IPS-NIHi7 (cell line): ENCODE measurements around the gene HTD2.
"Not testable (repeated sequence)": the region's sequence is repeated elsewhere in the genome, so short reads cannot be mapped to it uniquely, and the experiment has no call there.

ENCODE experiments used
- DNase-seq: peaks from one replicate; pipeline ENCODE4 v3.0.0; 2012; ENCODE audit warnings: mixed read lengths; ENCODE audit errors: extremely low spot score

The HTD2 gene

DNA sequence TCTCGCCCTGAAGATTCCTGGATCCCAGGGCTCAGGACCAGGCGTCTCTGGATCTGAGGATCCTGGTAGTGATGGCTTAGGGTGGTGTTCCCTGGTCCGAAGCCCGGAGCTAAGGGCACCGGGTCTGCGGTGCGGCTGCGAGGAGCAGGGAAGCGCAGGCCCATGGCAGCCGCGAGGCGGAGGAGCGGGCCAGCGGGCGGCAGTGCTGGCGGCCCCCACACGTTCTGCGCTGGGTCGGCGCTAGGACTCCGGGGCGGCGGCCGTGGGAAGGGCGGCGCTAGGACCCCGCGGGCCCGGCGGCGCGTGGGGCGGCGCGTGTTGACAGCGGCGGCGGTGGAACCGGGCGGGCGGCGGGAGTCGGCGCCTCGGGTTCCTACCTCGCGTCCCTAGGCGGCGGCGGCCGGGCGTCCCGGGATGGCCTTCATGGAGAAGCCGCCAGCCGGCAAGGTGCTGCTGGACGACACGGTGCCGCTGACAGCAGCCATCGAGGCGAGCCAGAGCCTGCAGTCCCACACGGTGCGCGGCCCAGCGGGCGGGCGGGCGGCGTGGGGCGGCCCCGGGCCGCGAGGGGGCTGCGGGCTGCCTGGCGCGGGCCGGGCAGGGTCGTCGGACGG, 26.4 kb downstream of the HTD2 start, which contains the start of gene PXK:
TSS of gene PXK (plus strand) at position 318 of the 614 bp plus-strand sequence. CDS start at position 415, 97 bp downstream.
- DNase-seq = peak; percentile 82

DNA sequence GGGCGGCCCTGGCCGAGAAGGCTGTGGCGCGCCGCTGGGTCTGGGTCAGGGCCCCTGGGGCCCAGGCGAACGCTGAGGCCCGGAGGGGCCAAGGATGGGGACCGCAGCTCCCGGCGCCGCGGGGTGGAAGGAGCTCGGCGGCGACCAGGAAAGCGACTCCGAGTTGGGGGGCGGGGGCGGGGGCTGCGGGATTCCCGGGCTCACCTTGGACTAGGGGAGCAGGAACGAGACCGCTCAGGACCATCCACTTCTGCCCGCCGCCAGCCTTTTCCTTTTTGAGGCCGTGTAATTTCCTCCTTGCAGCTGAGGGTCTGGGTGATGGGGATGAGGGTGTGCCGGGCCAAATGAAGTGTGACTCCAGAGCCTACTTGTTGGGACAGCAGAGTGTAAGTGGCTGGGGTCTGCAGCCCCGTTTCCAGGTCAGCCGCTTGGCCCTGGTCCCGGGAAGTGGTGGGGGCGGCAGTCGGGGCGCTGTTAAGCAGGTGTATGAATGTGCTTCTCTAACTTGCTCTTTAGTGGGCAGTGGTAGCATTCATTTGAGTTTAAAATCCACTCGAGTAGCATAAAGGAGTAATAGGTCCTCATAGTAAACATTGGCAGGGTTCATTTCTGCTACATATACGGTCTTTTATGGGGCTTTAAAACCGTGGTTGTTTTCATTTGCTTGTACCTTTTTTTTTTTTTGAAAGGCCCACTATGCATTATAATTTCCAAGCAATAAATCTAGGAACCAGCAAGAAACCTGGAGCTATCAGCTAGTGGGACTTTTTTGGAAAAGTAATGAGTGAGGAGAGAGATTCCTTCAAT, 27.1 kb downstream of the HTD2 start:
- peak; percentile 60 for DNase-seq

DNA sequence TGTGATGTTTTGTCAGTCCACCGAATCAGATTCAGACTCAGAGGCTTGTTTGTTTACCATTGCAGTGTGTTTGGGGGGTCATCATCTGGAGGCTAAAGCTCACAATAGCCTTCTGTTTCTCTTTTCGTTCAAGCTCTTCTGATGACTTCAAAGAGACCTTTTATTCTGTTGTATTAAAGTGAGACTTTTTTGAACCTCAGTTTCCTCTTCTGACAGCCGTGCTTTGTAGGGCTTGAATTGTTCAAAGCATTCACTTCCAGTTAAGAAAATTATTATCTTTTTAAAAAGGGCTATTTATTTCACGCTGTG, 27.6 kb downstream of the HTD2 start:
- DNase-seq = no peak

DNA sequence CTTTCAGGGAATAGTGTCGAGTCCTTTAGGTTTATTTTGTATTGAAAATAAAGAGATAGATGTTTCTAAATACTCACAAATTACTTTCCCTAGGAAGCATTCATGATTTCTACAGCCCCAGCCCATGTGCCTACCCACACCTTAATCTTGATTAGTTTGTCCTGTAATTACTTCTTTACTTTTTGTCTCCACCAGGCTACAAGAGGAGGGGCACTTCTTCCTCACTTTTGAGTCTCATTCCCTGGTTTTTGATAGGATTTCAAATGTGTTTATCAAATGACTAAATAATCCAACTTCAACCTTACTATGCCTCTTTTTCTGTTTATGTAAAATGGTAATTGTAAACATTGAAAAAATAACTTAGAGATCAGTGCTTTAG, 28.2 kb downstream of the HTD2 start:
- DNase-seq = no peak

DNA sequence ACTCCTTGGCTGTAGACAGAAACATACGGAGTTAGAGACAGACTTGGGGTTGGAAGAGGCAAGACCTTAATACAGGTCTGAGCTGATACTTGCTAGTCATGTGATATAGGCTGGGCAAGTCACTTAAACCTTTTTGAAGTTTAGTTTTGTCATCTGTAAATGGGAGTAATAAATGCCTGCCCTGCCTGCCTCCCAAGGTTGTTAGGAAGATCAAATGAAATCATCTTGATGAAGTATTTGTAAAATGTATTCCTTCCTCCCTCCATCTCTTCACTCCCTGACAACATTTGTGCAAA, 29.3 kb downstream of the HTD2 start:
- no peak for DNase-seq

DNA sequence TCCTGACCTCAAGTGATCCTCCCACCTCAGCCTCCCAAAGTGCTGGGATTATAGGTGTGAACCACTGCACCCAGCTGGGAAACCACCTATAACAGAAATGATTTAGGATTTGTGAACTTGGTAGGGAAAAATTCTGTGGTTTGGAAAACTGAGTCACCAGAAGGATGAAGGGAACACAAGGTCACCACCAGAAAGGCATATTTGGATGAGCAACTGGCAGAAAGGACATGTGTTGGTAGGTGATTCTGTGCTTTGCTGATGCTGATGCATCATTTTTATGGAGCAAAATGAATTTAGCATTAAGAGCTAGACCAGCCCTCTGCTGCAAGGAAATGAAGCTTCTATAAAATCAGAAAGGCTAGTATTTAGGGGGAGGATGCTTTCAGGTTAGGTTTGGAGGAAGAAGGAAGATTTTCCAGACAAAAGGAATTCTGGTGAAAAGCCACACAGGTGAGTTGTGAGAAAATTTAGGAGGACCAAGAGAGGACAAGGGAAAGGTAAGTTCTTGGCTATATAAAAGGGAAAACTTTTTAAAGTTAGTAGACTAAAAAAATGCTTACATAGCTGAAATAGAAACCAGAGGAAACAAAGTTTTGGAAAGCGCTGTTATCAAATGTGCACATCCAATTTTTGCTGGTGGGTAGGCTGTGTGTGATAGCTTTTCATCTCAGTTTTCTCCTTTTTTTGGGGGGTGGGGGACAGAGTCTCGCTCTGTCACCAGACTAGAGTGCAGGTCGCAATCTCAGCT, 30.0 kb downstream of the HTD2 start:
- DNase-seq = no peak

DNA sequence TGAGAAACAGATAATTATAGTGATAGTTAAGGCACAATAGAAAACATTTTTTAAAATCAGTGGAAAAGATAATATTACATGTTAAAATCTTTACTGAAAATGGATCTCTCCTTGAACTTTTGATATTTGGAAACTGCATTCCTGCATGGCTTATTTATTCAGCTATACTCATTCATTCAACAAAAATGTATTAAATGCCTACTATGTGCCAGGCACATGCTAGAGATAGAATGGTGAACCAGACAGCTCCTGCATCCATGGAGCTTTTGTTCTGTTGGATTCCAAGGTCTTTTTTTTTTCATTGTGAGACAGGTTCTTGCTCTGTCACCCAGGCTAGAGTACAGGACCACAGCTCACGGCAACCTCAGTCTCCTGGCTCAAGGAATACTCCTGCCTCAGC, 30.9 kb downstream of the HTD2 start:
- no peak for DNase-seq

DNA sequence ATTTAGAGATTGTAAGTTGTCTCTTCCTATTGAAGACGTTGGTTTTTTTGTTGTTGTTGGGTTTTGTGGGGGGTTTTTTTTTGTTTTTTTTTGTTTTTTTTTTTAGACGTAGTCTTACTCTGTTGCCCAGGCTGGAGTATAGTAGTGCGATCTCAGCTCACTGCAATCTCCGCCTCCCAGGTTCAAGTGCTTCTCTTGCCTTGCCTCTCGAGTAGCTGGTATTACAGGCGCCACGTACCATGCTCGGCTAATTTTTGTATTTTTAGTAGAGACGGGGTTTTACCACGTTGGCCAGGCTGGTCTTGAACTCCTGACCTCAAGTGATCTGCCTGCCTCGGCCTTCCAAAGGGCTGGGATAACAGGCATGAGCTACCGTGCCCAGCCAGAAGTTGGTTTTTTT, 32.8 kb downstream of the HTD2 start:
- DNase-seq = not testable (repeated sequence)

DNA sequence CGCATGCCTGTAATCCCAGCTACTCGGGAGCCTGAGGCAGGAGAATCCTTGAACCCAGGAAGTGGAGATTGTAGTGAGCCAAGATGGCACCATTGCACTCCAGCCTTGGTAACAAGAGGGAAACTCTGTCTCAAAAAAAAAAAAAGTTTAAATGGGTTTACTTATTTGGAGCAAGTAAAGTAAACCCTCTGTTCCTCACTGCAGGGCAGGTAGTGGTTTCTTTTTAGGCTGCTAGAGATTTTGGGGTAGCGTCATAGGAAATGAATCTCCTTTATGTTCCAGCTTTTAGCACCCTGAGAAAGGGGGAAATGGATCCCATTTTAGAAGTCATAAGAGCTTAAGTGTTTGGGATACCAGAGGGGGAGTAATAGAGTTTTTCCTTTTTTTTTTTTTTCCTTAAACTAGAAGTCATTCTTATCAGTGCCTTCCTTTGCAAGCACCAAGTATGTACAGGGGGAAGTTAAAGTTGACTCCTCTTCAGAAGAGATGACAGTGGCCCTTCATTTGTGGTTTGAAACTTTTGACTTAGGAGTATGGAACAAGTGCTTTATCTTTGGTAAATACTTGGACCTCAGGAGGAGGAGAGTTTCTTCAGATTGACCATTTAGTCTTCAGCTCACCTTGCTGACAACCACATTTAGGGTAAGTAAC, 34.4 kb downstream of the HTD2 start:
- DNase-seq = no peak

DNA sequence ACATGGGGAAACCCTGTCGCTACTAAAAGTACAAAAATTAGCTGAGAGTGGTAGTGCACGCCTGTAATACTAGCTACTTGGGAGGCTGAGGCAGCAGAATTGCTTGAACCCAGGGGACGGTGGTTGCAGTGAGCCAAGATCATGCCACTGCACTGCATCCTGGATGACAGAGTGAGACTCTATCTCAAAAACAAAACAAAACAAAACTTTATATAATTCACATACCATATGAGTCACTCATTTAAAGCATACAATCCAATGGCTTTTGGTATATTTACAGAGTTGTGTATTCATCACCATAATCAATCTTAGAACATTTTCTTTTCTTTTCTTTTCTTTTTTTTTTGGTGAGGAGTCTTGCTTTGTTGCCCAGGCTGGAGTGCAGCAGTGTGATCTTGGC, 35.1 kb downstream of the HTD2 start:
- no peak for DNase-seq

DNA sequence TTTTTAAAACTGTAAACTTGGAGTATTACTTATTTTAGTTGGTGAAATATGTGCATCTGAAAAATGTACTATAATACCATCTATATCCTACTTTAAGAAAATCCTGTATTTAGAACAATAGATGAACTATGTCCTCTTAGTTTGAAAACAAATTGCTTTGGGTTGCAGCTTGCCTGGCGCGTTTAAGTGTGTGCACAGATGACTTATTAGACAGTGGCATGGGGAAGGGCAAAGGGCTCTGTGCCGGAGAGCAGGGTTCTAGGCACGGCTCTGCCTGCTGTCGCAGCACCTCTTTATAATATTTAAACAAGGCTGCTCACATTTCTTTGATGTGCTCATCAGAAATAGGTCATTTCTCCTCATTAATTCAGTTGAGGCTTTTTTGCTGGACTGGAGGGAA, 36.4 kb downstream of the HTD2 start:
- no peak for DNase-seq

DNA sequence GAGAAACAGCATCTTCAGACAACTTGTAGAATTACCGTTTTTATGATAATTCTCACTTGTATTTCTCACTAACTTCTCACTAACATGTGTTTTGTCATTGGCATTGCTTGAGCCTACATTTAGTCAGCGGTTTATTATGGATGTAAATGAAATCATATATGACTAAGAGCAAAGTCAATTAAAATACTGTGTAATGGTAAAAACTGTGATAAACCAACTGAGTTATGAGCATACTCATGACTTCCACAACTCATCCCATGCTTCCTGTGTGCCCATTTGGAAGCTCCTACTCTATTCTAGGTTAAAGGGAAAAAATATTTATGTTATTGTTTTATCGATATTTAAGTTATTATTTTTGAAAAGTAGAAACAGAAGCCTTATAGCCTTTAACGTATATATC, 39.1 kb downstream of the HTD2 start:
- DNase-seq = no peak

DNA sequence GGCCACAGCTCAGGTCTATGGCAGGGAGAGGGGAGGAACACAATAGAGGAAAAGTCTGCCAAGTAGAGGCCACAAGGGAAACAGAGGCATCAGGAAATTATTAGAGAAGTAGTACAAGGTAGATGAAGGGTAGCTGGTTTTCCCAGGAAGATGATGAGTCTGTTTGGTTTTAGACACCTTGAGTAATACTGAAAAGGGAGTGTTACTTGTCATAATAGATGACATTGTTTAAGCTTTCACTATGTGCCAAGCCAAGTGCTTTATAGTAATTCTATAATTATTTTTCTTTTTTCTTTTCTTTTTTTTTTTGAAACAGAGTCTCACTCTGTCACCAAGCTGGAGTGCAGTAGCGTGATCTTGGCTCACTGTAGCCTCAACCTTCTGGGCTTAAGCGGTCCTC, 40.0 kb downstream of the HTD2 start:
- no peak for DNase-seq

DNA sequence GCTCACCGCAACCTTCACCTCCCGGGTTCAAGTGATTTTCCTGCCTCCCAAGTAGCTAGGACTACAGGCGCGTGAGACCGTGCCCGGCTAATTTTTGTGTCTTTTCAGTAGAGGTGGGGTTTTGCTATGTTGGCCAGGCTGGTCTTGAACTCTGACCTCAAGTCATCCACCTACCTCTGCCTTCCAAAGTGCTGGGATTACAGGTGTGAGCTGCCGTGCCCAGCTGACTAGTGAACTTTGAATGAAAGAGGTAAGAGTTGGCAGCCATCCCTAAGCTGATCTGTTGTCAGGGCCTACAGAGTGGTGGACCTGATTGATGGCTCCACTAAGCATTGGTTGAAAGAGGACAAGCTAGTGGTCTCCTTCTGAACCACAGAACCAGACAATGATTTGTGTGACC, 41.7 kb downstream of the HTD2 start:
- no peak for DNase-seq

DNA sequence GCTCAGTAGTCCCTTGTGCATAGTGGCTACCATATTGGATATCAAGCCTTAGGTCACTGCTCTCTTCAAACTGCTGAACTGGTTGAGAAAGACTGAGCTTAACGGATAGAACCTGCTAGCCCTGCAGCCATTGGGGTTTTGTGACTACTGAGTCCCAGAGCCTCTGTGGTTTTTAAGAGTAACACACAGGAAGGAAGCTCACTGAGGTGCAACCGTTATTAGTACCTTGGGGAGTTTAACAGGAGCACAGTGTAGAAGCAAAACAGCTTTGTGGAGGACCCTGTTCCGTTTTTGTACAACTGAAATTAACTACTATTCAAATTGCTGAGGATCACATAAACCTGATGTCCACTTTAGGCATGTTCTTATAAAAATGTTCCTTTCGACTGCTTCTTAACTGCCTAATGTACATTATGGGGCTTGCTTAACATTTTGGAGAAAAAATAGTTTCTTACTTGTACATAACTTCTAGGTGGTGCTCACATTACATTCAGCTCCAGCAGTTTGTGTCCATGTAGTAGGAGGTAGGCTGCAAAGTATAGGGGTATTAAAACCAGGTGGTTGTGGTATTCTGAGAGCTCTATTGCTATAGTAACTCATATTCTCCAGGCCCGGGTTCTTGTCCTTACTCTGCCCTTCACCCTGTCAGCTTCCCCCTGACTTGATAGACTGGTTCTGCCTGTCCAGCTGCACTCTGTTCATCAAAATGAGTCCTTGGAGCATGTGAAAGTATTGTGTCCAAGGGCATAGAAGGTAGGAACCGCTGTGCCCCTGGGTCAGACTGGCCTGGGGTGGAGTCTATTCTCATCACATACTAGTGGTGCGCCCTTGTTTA, 43.7 kb downstream of the HTD2 start:
- no peak for DNase-seq

DNA sequence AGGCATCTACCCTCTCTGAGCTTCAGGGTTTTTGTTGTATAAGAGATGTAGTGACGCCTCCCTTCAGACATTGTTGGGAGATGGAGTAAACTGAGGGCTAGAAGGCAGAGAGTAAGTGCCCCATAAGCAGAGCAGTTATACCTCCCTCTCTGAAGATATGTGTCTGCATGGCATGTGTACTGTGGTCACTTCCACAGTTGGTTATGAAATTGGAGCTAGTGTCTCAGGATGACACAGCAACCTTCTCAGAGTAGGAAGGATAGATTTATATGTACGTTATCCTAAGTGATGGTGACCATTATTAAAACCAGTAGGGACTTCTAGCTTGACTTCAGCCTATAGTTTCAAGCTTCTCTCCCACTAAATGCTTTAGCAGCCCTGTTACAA, 44.3 kb downstream of the HTD2 start:
- DNase-seq = no peak

DNA sequence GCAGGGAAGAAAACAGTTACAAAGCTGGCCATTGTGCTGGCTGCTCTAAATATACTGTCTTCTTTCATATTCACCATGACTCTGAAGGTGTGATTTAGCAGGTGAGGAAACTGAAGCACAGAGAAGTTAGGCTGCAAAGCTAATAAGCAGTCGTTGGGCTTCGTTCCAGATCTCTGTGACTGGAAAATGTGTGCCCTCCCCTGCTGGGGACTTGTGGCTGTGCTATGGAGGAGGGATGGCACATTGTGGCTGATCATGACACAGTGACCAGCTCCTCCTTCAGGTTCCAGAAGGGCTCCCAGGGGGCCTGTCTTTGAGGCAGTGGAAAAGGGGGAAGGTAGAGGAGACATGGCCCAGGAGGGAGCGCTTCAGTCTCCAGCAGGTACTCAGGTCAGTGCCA, 45.6 kb downstream of the HTD2 start:
- peak; percentile 25 for DNase-seq

DNA sequence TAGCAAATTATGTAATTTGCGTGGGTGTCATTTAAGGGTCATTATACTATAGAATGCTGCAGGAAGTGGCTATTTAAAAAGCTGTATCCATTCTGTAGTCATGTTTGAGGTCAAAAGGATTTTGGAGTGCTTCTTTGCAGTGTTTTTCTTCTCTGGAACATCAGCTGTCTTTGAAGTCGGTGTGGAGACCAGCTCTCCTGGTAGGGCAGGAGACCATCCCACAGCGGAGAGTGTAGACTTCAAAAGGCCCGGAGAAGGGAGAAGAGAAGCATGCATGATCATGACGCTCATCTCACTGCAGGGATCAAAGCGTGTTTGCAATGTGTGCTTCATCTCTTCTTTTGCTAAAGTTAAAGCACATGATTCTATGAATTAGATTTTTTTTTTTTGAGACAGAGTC, 46.3 kb downstream of the HTD2 start:
- DNase-seq = no peak

DNA sequence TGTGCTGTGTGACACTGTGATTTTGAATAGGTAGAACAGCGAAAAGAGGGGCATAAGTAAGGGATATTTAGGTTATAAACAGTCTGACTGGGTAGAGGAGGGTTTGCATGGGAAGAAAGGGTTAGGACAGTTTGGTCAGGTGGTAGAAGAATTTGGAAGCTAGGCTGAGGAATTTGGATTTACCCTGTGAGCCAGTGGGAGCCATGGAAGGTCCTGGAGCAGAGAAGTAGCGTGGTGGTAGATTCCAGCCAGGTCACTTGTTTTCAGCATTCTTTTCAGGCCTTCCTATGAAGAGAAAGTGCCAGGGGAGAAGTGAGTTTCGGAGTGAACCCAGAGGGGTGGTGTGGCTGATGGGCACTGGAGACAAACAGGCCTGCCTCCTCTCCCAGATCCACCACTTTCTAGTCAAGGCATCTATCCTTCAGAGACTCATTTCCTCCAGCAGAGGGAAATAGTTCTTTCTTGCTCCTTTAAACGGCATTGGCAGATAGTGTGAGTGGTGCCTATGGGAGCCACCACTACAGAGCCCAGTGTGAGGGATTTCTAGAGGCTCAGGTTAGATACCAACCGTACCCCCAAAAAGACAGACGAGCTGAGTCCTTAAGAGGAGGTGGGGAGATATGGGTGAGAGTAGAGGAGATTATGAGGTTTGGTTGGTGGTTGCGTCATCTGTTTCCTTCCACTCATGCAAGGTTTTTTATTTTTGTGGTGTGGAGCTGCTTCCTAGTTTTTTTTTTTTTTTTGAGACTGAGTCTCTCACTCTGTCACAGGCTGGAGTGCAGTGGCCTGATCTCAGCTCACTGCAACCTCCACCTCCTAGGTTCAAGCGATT, 47.6 kb downstream of the HTD2 start:
- no peak for DNase-seq

DNA sequence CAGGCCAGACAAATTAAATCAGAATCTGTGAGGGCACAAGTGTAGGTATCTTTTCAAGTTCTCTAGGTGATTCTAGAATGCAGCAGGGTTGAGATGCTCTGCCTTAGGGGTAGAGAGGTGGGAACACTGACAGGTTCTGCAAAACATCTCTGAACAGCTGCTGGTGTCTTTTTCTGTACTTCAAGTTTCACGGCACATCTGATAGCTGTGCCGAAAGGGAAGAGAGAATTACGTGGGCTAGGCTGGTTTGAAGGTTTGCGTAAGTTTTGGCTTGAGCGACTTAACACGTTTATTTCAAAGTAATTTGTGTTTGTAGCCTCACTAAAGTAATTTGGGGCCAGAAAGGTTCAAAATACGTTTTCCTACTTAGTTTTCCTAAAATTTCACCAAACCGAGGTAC, 48.9 kb downstream of the HTD2 start:
- DNase-seq = no peak

DNA sequence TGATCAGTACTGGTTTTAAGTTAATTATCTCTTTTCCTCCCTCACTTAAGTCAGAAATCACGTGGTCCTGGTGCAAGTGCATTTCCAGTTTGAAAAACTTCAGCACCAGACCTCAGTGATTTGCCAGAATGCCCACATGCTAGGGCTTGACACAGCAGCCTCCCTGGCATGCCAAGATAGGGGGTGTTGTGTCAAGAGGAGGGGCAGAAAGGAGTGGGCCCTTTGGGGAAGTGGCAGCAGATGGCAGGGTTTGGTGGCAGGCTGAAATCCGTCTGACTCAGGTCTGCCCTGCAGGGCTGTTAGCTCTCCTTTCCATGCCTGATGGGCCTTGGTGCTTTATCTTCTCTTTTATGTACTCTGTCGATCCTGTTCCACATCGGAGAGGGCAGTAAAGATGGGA, 49.7 kb downstream of the HTD2 start:
- no peak for DNase-seq
